Suprapubic skin (tissue), 4 donors: Measurements from ENCODE around the gene DDX31. TPM values are rescaled to one million over a fixed set of nuclear protein-coding genes. Genes with fewer than 3 reads are reported as not detected.

Source experiments
- DNase-seq, 2 donors: peaks; one replicate each; pipeline ENCODE4 v3.0.0-alpha.2; 2019; ENCODE audit warnings: low spot score in 2 of 2
- H3K27ac ChIP-seq: fragments of 200-600 bp; sonication (generic); one replicate; pipeline ENCODE4 v1.5.1; 2019
- H3K27me3 ChIP-seq: fragments of 200-600 bp; sonication (generic); one replicate; pipeline ENCODE4 v1.5.1; 2019
- H3K36me3 ChIP-seq: fragments of 200-600 bp; sonication (generic); one replicate; pipeline ENCODE4 v1.5.1; 2019
- H3K4me1 ChIP-seq: fragments of 200-600 bp; sonication (generic); one replicate; pipeline ENCODE4 v1.5.1; 2019
- H3K4me3 ChIP-seq: fragments of 200-600 bp; sonication (generic); one replicate; pipeline ENCODE4 v1.5.1; 2019; ENCODE audit warnings: mild to moderate bottlenecking
- H3K9me3 ChIP-seq: fragments of 200-600 bp; sonication (generic); one replicate; pipeline ENCODE4 v1.5.1; 2019
- EP300 ChIP-seq: sonication (generic); formaldehyde crosslinking; IDR thresholded peaks from one replicate; pipeline ENCODE4 v1.6.1; 2017; ENCODE audit warnings: antibody characterized with exemption
- POLR2A ChIP-seq, 2 donors: fragments of 450-650 bp; IDR thresholded peaks; one replicate each; pipeline ENCODE4 v1.6.1; 2017; ENCODE audit warnings: antibody characterized with exemption in 2 of 2, mild to moderate bottlenecking in 2 of 2, moderate library complexity in 2 of 2
- POLR2AphosphoS5 ChIP-seq, 3 donors: sonication (generic); formaldehyde crosslinking; IDR thresholded peaks; one replicate each; pipeline ENCODE4 v1.6.1; 2017; ENCODE audit warnings: antibody characterized with exemption in 3 of 3
- WGBS: methylation state at CpG from one replicate; pipeline ENCODE4 v1.1.5; 2018; 5-methylcytosine and 5-hydroxymethylcytosine counted together
- total RNA-seq, 4 donors: library from RNA; depleted of rRNA; stranded (reverse); fragments of >200 nt; gene quantifications; one replicate each; pipeline ENCODE4 v1.1.0, GENCODE V29; 2016
- TF ChIP-seq, protein P1 (sequence below), 2 donors: fragments of 200-600 bp in 1 of 2; fragments of 450-650 bp in 1 of 2; sonication (generic) in 1 of 2; IDR thresholded peaks; one replicate each; pipeline ENCODE4 v1.5.1; 2016 to 2019; ENCODE audit warnings: antibody characterized with exemption in 2 of 2, mild to moderate bottlenecking in 1 of 2, moderate library complexity in 1 of 2

DDX31 gene
- total RNA-seq, 4 donors from 2014 or later = 18.6 to 35.8 (median 20.5) TPM

DNA sequence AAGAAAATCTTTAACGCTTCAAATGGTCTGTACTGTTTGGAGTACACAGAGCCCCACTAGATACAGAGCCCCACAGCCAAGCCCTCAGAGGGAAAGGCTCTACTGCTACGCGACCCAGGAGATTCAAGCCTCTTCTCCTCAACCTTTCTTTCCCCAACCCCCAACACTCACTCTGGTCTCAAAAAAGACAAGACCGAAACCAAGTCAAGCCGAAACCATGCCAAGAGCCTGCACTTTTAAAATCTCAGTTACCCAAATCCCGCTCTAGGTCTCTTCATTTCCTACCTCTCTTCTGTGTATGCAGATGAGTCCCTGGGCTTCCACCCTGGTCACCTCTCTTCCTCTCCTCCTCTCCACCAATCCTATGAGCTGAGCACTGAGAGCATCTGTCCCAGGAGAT is 55.5 kb downstream of the DDX31 start:
- no peak for DNase-seq
- H3K36me3 ChIP-seq = peaks cover 94% of the 10 kb centered on the region
- 80% methylated on average over 6 of the region's 6 CpGs for WGBS

DNA sequence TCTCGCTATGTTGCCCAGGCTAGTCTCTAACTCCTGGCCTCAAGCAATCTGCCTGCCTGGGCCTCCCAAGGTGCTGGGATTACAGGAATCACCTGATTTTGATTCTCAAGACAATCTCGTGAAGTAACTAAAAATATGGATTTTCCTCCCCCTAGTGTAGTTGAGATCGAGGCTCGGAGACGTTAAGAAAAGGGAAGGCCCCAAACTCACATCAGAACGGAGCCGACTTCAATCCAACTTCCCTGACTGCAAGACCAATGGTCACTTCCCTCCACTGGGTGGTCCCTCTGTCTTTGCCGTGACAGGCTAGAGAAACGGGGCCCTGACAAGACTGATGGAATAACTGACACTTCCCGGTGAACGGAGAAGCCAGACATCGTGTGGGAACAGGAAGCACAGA is 59.1 kb downstream of the DDX31 start:
- Histone ChIP-seq H3K27me3 (no peaks in the 10 kb centered on the region), H3K9me3 (no peaks in the 10 kb centered on the region), H3K4me3 (no peak overlapping the region), H3K27ac (no peak overlapping the region), H3K36me3 (peaks cover 85% of the 10 kb centered on the region), H3K4me1 (no peaks in the 10 kb centered on the region)
- TF ChIP-seq POLR2AphosphoS5 (IDR thresholded peaks at IDR 0.05) (no peak), EP300 (no peak), POLR2A (IDR thresholded peaks at IDR 0.05) (no peak)
- TF ChIP-seq, protein P1, sequence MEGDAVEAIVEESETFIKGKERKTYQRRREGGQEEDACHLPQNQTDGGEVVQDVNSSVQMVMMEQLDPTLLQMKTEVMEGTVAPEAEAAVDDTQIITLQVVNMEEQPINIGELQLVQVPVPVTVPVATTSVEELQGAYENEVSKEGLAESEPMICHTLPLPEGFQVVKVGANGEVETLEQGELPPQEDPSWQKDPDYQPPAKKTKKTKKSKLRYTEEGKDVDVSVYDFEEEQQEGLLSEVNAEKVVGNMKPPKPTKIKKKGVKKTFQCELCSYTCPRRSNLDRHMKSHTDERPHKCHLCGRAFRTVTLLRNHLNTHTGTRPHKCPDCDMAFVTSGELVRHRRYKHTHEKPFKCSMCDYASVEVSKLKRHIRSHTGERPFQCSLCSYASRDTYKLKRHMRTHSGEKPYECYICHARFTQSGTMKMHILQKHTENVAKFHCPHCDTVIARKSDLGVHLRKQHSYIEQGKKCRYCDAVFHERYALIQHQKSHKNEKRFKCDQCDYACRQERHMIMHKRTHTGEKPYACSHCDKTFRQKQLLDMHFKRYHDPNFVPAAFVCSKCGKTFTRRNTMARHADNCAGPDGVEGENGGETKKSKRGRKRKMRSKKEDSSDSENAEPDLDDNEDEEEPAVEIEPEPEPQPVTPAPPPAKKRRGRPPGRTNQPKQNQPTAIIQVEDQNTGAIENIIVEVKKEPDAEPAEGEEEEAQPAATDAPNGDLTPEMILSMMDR (IDR thresholded peaks at IDR 0.05) = no peak
- no peak for DNase-seq
- WGBS = 89% methylated on average over 12 of the region's 12 CpGs

More for the DNA sequence above, 55.5 kb downstream of the DDX31 start:
- TF ChIP-seq POLR2AphosphoS5 (IDR thresholded peaks at IDR 0.05) (no peak), EP300 (no peak), POLR2A (IDR thresholded peaks at IDR 0.05) (no peak)
- TF ChIP-seq, protein P1 (IDR thresholded peaks at IDR 0.05) = no peak
- Histone ChIP-seq H3K9me3 (no peaks in the 10 kb centered on the region), H3K27me3 (no peaks in the 10 kb centered on the region), H3K4me1 (no peaks in the 10 kb centered on the region), H3K4me3 (no peak overlapping the region), H3K27ac (no peak overlapping the region)

DNA sequence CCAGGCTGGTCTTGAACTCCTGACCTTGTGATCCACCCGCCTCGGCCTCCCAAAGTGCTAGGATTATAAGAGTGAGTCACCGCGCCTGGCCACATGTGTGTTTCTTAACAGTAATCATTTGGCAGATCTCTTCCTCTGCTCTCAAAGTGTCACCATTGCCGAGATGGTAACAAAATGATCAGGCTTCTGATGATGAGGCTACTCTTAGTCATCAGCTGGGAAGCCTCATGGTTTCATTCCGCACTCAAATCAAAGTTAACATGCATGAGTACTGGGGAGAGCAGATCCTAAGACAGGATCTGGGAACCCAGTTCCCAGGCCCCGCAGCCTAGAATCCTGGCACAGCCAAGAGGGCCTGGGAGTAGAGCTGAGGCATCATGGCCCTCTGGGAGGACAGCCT is 60.0 kb downstream of the DDX31 start:
- WGBS = 76% methylated on average over 6 of the region's 7 CpGs
- H3K4me1 ChIP-seq = no peaks in the 10 kb centered on the region
- no peak overlapping the region for H3K27ac ChIP-seq
- TF ChIP-seq POLR2AphosphoS5 (IDR thresholded peaks at IDR 0.05) (no peak), EP300 (no peak), POLR2A (IDR thresholded peaks at IDR 0.05) (no peak)
- TF ChIP-seq, protein P1 (IDR thresholded peaks at IDR 0.05) = no peak
- no peak for DNase-seq
- H3K9me3 ChIP-seq = no peaks in the 10 kb centered on the region
- peaks cover 85% of the 10 kb centered on the region for H3K36me3 ChIP-seq
- no peaks in the 10 kb centered on the region for H3K27me3 ChIP-seq
- no peak overlapping the region for H3K4me3 ChIP-seq

DNA sequence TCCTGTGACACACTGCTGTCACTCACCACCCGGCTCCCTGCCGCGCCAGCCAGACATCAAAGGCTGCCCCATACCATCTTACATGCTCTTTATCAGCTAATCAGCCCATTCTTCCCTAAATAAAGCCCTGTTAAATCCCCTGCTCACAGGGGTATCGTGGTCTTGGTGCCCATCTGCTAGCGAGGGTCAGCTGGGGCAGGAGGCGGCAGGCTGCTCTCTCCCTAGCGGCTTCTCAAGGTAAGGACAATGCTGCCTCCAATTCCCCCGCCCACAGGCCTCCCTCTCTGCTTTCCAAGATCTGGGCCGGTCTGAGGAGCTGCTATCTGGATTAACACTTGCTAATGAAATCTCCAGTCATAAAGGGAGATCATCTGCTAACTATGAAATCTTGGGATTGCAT is 60.6 kb downstream of the DDX31 start:
- WGBS = 91% methylated on average over 9 of the region's 9 CpGs

DNA sequence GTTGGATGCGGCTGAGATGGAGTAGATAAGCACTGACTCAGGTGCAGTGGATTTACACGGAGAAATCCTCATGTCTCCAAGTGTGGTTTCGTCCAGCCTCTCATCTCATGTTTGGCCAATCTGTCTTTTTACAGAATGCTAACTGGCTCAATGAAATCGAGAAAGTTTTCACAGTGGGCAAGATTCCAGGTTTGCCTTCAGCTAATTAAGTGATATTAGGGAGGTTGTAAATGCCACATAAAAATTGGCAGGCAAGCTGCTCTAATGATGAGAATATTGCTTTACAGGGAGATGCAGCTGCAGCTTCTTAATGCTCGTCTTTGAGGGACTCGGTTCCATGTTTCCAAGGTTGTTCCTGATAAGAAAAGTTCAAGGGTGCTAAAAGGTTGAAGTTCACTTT is 63.7 kb downstream of the DDX31 start:
- Histone ChIP-seq H3K9me3 (no peaks in the 10 kb centered on the region), H3K4me1 (no peaks in the 10 kb centered on the region), H3K4me3 (no peak overlapping the region), H3K27ac (no peak overlapping the region), H3K27me3 (no peaks in the 10 kb centered on the region), H3K36me3 (peaks cover 68% of the 10 kb centered on the region)
- TF ChIP-seq, protein P1 (IDR thresholded peaks at IDR 0.05) = no peak
- no peak for TF ChIP-seq POLR2A (IDR thresholded peaks at IDR 0.05)
- no peak for TF ChIP-seq POLR2AphosphoS5 (IDR thresholded peaks at IDR 0.05)
- TF ChIP-seq EP300 = no peak
- WGBS = 71% methylated on average over 6 of the region's 6 CpGs
- DNase-seq = no peak

More for the DNA sequence above, 60.6 kb downstream of the DDX31 start:
- no peak overlapping the region for H3K27ac ChIP-seq
- TF ChIP-seq EP300 (no peak), POLR2AphosphoS5 (IDR thresholded peaks at IDR 0.05) (no peak), POLR2A (IDR thresholded peaks at IDR 0.05) (no peak)
- TF ChIP-seq, protein P1 (IDR thresholded peaks at IDR 0.05) = no peak
- no peaks in the 10 kb centered on the region for H3K9me3 ChIP-seq
- no peaks in the 10 kb centered on the region for H3K4me1 ChIP-seq
- no peaks in the 10 kb centered on the region for H3K27me3 ChIP-seq
- peaks cover 83% of the 10 kb centered on the region for H3K36me3 ChIP-seq
- no peak overlapping the region for H3K4me3 ChIP-seq
- DNase-seq = no peak
